Retinal pigment epithelial cell (primary cell): Measurements from ENCODE around the gene MAP1B.

Experiments used
- DNase-seq: peaks from one replicate; pipeline ENCODE4 v3.0.0-alpha.2; 2010; ENCODE audit warnings: low read depth
- H3K4me3 ChIP-seq: 2 replicates; pipeline ENCODE4 v1.5.1; 2011; ENCODE audit warnings: mild to moderate bottlenecking, low read length, control low read depth, moderate library complexity
- TF ChIP-seq, protein P1 (sequence below): conservative IDR thresholded peaks from 2 replicates; pipeline ENCODE4 v1.5.1; 2011; ENCODE audit warnings: low read depth, low read length, control low read depth, inconsistent platforms

The MAP1B gene

DNA sequence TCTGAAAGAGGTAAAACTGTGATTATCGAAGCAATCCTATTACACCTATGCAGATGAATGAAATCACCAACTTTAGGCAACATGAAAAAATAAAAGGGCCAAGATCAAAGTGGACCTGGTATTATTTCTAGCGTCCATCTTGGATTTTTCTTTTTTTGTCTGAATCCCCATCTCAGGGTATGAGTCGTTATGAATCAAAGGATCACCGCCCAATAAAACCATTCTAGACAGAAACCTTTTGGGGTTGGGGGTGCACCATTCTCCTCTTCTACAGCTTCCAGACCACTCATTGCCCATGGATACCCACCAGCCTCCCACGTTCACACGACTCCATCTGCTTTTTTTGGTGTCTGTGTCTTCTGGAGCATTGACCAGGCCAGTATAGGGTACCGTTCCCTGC is 33.4 kb downstream of the MAP1B start:
- TF ChIP-seq, protein P1, sequence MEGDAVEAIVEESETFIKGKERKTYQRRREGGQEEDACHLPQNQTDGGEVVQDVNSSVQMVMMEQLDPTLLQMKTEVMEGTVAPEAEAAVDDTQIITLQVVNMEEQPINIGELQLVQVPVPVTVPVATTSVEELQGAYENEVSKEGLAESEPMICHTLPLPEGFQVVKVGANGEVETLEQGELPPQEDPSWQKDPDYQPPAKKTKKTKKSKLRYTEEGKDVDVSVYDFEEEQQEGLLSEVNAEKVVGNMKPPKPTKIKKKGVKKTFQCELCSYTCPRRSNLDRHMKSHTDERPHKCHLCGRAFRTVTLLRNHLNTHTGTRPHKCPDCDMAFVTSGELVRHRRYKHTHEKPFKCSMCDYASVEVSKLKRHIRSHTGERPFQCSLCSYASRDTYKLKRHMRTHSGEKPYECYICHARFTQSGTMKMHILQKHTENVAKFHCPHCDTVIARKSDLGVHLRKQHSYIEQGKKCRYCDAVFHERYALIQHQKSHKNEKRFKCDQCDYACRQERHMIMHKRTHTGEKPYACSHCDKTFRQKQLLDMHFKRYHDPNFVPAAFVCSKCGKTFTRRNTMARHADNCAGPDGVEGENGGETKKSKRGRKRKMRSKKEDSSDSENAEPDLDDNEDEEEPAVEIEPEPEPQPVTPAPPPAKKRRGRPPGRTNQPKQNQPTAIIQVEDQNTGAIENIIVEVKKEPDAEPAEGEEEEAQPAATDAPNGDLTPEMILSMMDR: no peak
- DNase-seq: no peak
- H3K4me3 ChIP-seq: no peak overlapping the region

DNA sequence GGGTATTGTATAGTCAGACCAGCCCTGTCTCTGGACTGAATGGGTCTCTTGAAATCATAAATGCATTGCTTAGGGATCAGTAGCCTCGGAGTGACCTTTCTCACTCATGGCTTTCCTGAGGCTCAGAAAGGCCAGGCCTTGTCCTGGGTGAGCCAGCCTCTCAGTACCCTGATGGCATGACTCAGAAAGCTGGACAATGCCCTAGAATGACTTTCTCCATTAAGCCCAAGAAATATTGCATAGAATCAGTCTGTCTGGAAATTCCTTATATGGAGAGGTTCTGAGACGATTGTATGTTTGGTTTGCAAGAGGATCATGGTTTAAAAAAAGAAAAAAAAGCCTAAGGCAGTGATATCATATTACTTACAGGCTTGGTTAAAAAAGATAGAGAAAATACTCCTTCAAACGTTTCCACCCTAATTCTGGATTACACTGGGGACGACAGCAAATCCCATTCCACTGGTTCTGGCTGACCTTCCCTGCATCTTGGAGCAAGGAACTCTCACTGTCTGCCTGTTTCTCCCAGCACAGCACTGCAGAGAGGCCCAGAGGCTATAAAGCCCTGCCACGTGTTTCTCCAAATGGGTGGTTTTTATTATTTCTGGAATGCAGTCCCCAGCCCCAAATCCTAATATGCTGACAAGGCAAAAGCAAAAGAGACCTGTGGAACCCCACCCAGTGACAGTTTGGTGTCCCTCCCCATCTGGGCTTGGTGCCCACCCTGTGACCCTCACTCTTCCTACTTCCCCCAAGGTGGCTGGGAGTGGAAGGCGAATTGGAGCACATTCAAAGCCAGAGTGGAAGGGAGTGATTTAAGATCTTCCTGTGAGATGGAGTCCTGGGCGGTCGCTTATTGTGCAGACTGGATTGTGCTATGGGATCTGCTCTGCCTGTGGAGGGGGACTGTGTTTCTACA is 34.4 kb downstream of the MAP1B start:
- DNase-seq: peak; percentile 88
- no peak overlapping the region for H3K4me3 ChIP-seq

DNA sequence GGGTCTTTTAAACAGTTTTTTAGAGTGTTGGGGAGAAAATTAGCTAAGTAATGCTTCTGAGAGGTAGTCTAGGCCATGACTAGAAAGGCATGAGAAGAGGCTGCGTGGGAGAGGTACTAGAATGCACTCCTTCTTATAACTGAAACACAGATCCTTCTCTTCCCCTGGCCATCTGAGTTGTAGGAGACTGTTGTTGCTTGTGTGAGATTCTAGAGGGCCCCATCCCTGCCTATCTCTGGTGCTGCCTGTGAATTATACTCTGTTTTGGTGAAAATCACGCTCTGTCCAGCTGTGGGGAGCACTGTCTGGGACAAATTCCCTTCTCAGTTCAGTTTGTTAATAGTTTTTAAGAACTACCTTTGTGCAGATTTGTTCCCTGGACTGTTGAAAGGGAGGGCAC is 37.5 kb downstream of the MAP1B start:
- H3K4me3 ChIP-seq: no peak overlapping the region
- TF ChIP-seq, protein P1: no peak
- no peak for DNase-seq

More for the DNA sequence above, 34.4 kb downstream of the MAP1B start:
- TF ChIP-seq, protein P1: no peak

DNA sequence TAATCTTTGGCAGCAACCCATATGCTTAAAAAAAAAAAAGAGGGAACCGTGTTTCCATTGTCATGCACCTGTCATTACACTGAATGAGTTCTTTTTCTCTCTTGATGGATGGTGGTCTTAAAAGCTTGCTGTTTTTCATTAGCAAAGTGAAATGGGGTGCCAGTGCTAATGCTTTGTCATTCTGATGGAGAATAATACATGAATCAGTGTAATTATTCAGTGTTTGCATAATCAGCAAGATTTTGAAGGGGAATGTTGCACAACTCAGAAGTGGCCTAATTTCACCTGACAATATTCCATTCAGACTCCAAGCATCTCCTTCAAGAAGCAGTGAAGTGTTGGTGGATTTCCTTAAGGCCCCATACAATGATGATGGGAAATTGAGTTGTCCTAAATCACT is 38.1 kb downstream of the MAP1B start:
- TF ChIP-seq, protein P1: no peak
- H3K4me3 ChIP-seq: no peak overlapping the region
- no peak for DNase-seq

DNA sequence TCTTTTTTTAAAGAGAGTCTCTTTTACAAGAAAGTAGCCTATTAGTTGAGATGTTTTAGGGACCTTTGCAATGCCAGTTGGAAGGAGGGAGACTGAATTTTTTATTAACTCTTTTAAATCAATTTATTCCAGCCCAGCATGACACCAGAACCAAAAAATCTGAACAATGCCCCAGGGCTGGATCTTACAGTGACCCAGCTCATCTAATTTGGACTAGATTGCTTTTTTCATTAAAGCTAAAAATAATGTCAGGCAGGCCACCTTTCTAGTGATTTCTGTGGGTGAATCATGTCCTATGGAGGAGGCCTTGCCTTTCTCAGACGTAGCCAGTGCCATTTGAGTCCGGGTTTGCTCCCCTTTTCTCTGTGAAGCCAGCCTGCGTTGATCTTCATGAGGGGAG is 38.8 kb downstream of the MAP1B start:
- no peak overlapping the region for H3K4me3 ChIP-seq
- no peak for DNase-seq
- TF ChIP-seq, protein P1: no peak

DNA sequence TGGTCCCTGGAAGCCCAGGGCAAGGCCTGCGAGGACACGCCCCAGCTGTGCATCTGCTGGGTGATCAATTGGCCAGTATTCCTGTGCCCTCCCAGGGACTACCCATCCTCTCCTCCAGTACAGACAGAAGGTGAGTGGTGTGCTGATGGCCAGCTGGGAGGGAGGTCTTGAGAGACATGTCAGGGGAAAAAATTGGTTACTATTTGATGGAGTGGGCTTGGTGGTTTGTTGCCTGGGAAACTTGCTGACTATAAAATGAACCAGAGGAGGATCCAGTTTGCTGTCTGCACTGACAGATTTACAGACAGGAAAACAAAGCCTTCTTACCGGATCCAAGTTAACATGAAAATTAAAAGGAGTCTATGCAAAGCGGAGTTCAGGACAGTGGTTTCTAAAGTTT is 40.3 kb downstream of the MAP1B start:
- H3K4me3 ChIP-seq: no peak overlapping the region
- TF ChIP-seq, protein P1: no peak
- no peak for DNase-seq

DNA sequence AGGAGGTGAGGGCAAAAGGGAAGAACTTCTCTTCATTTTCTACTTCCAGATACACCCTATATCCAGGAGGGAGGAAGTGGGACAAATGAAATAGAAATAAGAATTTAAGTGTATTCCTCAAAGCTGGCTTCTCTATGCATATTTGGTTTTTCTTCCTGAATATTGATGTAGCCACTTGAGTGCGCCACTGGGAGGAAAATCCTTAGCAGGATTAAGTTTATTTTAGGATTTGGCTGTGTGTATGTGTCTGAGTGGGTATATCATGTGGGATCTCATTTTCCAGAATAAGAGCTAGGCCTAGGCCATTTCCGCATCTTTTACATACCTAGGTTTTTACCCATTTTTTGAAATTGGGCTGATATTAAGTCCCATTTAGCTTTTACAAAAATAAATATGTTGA is 42.5 kb downstream of the MAP1B start:
- no peak for DNase-seq
- TF ChIP-seq, protein P1: no peak
- H3K4me3 ChIP-seq: no peak overlapping the region
